HG02571 (cell line): Measurements from ENCODE around the gene IL17RC.
"Not testable (repeated sequence)": the region's sequence is repeated elsewhere in the genome, so short reads cannot be mapped to it uniquely, and the experiment has no call there.

Experiments used
- ATAC-seq: cut with Tn5 transposase; IDR thresholded peaks from one replicate; pipeline ENCODE4 v1.9.1; 2021; ENCODE audit warnings: mild to moderate bottlenecking, moderate library complexity; ENCODE audit not compliant: unreplicated experiment

The IL17RC gene

GRCh38 chr3:9891072-9891622 lies 25.8 kb upstream of the IL17RC start:
- ATAC-seq = no peak

- no peak for ATAC-seq
Measured at GRCh38 chr3:9893739-9894138, 23.2 kb upstream of the IL17RC start.

GRCh38 chr3:9895715-9896114 lies 21.2 kb upstream of the IL17RC start:
- not testable (repeated sequence) for ATAC-seq

- ATAC-seq = not testable (repeated sequence)
Measured at GRCh38 chr3:9896755-9897407, 20.0 kb upstream of the IL17RC start.

GRCh38 chr3:9897408-9898372 lies 19.2 kb upstream of the IL17RC start:
- no peak for ATAC-seq

DNA sequence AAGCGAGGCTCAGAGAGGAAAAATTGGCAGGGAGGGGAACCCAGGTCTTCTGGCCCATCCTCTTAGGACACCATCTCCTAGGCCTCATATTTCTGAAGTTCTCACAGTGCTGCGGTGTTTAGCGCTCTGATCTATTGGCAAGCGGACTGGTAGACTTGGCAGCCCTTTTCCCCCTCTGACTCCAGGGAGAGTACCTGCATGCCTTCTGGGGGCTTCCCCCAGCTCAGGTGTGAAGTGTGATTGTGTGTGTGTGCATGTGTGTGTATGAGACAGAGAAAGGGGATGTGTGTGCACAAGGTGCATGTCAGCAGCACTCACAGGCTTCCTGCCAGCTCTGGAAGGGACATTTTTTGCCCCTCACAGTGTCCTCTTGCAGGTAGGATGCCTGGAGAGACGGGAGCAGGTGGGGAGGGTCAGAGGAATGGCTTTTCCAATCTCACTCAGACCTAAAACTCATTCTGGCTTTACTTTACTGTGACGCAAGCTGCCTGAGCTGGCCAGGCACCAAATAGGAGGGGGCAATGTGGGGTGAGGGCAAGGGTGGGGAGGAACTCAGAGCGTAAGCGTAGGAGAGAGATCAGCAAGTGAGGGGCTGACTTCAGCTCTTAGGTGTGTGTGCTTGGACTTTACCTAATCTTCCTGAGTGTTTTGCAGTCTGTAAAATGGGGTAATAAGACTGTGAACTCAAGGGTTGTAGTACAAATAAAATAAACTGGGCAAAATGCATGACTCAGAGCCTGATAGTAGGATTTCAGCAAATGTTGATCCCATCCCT lies 18.2 kb upstream of the IL17RC start:
- ATAC-seq = no peak

GRCh38 chr3:9899289-9899791 lies 17.6 kb upstream of the IL17RC start:
- ATAC-seq = no peak

DNA sequence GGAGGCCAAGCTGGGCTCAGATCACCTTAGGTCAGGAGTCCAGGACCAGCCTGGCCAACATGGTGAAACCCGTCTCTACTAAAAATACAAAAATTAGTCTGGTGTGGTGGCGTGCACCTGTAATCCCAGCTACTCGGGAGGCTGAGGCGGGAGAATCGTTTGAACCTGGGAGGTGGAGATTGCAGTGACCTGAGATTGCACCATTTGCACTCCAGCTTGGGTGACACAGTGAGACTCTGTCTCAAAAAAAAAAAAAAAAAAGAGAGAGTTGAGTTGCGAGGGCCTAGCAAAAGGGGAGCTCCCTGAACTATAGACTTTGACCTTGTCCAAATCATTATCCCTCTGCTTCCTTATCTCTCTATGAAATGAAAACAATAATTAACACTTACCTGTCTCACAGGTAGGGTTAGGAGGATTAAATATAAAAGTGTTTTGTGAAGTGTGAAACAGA lies 15.9 kb upstream of the IL17RC start:
- ATAC-seq = not testable (repeated sequence)

DNA sequence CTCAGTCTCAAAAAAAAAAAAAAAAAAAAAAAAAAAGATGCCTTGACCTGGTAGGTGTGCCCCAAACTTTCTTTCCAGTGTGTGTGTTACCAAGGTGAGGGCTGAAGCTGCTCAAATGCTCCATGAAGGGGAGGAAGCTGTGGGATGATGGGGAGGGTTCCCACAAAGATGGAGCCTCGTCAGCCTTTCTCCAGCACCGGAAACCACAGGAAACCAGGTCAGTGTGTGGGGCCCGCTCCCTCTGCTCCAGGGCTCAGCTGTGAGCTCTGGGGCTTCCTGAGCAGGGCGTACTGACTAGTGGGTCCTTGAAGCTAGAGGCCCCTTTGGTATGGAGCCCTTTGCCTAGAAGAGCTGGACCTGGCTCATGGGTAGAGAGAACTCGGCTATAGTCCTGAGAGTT lies 14.9 kb upstream of the IL17RC start:
- ATAC-seq = no peak

DNA sequence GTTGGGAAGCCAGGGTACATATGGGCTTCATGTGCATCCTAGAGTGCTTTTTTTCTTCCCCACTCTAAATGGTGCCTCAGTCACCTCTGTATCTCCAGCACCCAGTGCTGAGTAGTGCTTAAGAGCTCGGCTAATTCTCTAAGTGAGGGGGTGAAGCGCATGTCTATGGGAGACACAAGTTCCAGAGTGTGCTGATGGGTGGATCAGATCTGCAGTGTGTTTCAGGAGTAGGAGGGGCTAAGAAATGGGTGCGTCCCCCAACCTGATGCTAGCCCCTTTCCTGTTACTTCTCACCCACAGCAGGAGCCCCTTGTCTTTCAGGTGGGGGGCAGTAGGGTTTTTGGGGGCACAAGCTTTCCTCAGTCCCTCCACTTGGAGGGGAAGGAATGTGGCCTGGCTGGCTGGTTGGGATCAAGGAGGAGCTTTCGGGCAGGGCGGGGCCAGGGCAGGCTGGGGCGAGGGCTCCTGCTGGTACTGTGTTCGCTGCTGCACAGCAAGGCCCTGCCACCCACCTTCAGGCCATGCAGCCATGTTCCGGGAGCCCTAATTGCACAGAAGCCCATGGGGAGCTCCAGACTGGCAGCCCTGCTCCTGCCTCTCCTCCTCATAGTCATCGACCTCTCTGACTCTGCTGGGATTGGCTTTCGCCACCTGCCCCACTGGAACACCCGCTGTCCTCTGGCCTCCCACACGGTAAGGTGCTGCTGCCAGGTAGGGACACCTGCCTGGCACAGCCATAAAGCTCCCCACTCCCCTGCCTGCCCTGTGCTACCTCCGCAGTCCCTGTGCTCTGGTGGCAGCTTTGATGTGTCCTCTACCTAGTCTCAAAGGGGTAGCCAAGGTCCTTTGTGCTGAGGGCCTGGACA lies 14.3 kb upstream of the IL17RC start, which contains the start of gene IL17RE:
Gene IL17RE (plus strand): TSS at position 477 of the 866 bp plus-strand sequence. CDS start 85 bp downstream, at position 562.
- no peak for ATAC-seq

GRCh38 chr3:9903238-9903624 lies 13.7 kb upstream of the IL17RC start:
- ATAC-seq = no peak

GRCh38 chr3:9903904-9904303 lies 13.0 kb upstream of the IL17RC start:
- ATAC-seq = no peak

GRCh38 chr3:9906480-9906879 lies 10.4 kb upstream of the IL17RC start:
- no peak for ATAC-seq

DNA sequence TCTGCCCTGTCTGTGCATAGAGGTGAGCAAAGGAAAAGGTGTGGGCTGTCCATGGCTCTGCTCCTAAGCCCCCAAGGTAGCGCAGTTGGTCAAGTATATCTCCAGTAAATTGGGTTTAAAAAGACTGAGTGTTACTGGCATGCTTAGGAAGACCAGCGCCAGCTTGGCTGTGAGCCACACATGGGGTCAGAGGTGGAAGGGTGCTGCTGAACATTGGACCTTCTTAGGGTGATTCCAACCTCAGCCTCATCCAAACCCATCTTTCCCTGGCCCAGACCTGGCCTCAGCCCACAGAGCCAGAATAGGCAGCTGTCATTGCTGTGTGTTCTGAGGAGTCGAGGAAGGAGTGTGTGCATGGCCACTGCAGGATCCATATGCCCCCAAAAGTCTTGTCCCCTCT lies 8.6 kb upstream of the IL17RC start:
- no peak for ATAC-seq

- ATAC-seq = no peak
Measured at GRCh38 chr3:9909221-9910013, 7.5 kb upstream of the IL17RC start.

GRCh38 chr3:9911863-9912262 lies 5.0 kb upstream of the IL17RC start:
- ATAC-seq = no peak

GRCh38 chr3:9912294-9912935 lies 4.5 kb upstream of the IL17RC start:
- ATAC-seq = no peak

DNA sequence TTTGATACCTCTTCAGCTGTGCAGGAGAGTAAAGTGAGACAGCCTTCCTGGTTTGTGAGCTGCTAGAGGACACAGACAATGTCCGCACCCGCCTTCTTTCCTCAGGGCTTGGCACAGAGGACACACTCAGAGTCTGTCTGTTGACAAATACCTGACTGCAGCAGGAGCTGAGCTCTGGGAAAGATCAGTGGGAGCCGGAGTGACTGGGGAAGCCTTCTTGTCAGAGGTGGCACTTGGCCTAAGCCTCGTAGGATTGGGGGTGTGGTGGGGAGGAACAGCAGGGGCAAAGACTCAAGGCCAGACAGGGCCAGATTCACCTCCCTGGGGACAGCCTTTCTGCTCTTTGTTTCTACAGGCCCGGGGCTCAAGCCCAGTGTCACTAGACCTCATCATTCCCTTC lies 3.3 kb upstream of the IL17RC start:
- no peak for ATAC-seq
